Measurements from ENCODE around the gene C2CD4C.
"Not testable (repeated sequence)": the region's sequence is repeated elsewhere in the genome, so short reads cannot be mapped to it uniquely, and the experiment has no call there.

Gene C2CD4C

GRCh38 chr19:364496-365287 is 44.3 kb downstream of the C2CD4C start:
- no peak for DNase-seq (ENCODE audit: low read depth)

GRCh38 chr19:362683-363082 is 46.3 kb downstream of the C2CD4C start:
- no peak for DNase-seq (ENCODE audit: low read depth)

- DNase-seq (ENCODE audit: low read depth): no peak
These were observed 46.8 kb downstream of the C2CD4C start for GRCh38 chr19:362154-362553.

- DNase-seq (ENCODE audit: low read depth): no peak
These were observed 49.4 kb downstream of the C2CD4C start for GRCh38 chr19:359653-359925.

- not testable (repeated sequence) for DNase-seq (ENCODE audit: low read depth)
These were observed 53.4 kb downstream of the C2CD4C start for GRCh38 chr19:355536-355935.
